Spleen (tissue), 11 donors: Measurements from ENCODE around the gene WHAMM. TPM values are rescaled to one million over a fixed set of nuclear protein-coding genes. Genes with fewer than 3 reads are reported as not detected.

Experiments
- DNase-seq: peaks from one replicate; pipeline ENCODE4 v3.0.0-alpha.2; 2020
- H3K27ac ChIP-seq, 8 donors: fragments of 200-600 bp; sonication (generic) in 7 of 8; 1 replicate in 4 of 8; 2 replicates in 4 of 8; pipeline versions ENCODE4 v1.5.0 to v1.8.0; 2016 to 2021; ENCODE audit warnings: inconsistent platforms in 4 of 8, mild to moderate bottlenecking in 4 of 8, moderate library complexity in 1 of 8
- H3K27me3 ChIP-seq, 7 donors: fragments of 200-600 bp; sonication (generic) in 6 of 7; replicated peaks in 1 of 7; 1 replicate in 4 of 7; 2 replicates in 3 of 7; pipeline versions ENCODE4 v1.5.0 to v1.8.0; 2016 to 2021; ENCODE audit warnings: inconsistent platforms in 3 of 7, mild to moderate bottlenecking in 1 of 7
- H3K36me3 ChIP-seq, 6 donors: fragments of 200-600 bp; sonication (generic) in 5 of 6; 1 replicate in 4 of 6; 2 replicates in 2 of 6; pipeline versions ENCODE4 v1.5.0 to v1.8.0; 2016 to 2021; ENCODE audit warnings: inconsistent platforms in 2 of 6
- H3K4me1 ChIP-seq, 6 donors: fragments of 200-600 bp; sonication (generic) in 5 of 6; 1 replicate in 3 of 6; 2 replicates in 3 of 6; pipeline versions ENCODE4 v1.5.0 to v1.8.0; 2016 to 2021; ENCODE audit warnings: inconsistent platforms in 3 of 6
- H3K4me3 ChIP-seq, 8 donors: fragments of 200-600 bp; sonication (generic) in 7 of 8; 1 replicate in 4 of 8; 2 replicates in 4 of 8; pipeline versions ENCODE4 v1.5.0 to v1.8.0; 2016 to 2021; ENCODE audit warnings: inconsistent platforms in 4 of 8, mild to moderate bottlenecking in 4 of 8, moderate library complexity in 2 of 8
- H3K9me3 ChIP-seq, 8 donors: fragments of 200-600 bp; sonication (generic) in 7 of 8; 1 replicate in 4 of 8; 2 replicates in 4 of 8; pipeline versions ENCODE4 v1.5.0 to v1.8.0; 2016 to 2021; ENCODE audit warnings: inconsistent platforms in 4 of 8
- CTCF ChIP-seq, 11 experiments: fragments of 200-600 bp in 7 of 11; fragments of 450-650 bp in 4 of 11; sonication (generic) in 4 of 11; IDR thresholded peaks in 8 of 11; conservative IDR thresholded peaks in 3 of 11; 1 replicate in 7 of 11; 2 replicates in 4 of 11; pipeline versions ENCODE4 v1.4.0 to v1.8.0; 2016 to 2021; ENCODE audit warnings: antibody characterized with exemption in 11 of 11, inconsistent platforms in 4 of 11, mild to moderate bottlenecking in 1 of 11
- POLR2A ChIP-seq, 3 donors: fragments of 450-650 bp; IDR thresholded peaks; one replicate each; pipeline ENCODE4 v1.5.1; 2017; ENCODE audit warnings: antibody characterized with exemption in 3 of 3, mild to moderate bottlenecking in 1 of 3
- POLR2AphosphoS5 ChIP-seq, 3 donors: sonication (generic); formaldehyde crosslinking; IDR thresholded peaks; one replicate each; pipeline ENCODE4 v1.5.1; 2017; ENCODE audit warnings: antibody characterized with exemption in 3 of 3
- WGBS, 5 donors: extraction: QIAGEN DNeasy Blood & Tissue Kit in 3 of 5; methylation state at CpG; one replicate each; pipeline versions ENCODE4 v1.1.5 to v1.1.7; 2013 to 2018; 5-methylcytosine and 5-hydroxymethylcytosine counted together
- intact Hi-C: fragments of 100-400 bp; cut with DNase I; formaldehyde crosslinking; loops from one replicate; pipeline ENCODE4 v1.15.0; 2023; ENCODE audit warnings: low total_unique reads
- polyA plus RNA-seq, 3 donors: library from polyadenylated mRNA; stranded (reverse); fragments of 200-250 nt; gene quantifications; one replicate each; pipeline ENCODE4 v1.2.1, GENCODE V29; 2013
- total RNA-seq, 7 donors: library from RNA; depleted of rRNA in 3 of 7; stranded (reverse); fragments of >200 nt in 3 of 7; fragmentation: NEBNext Ultra II Directional in 4 of 7; extraction: Animal tissue kit (Norgen Biotek cat#: 25700) in 4 of 7; gene quantifications; one replicate each; pipeline versions ENCODE4 v1.1.0 to v1.2.1, GENCODE V29; 2016 to 2021
- donor health status: healthy with polysubstance abuse.
- donor health status: DM: no; HTN: no; CAD: no; lungs with moderate emphysema.
- donor health status: DM: no; HTN: no; CAD: no.
- donor health status: Bipolar disorder and iron deficiency.
- donor health status: healthy.
- donor health status: DM: no; HTN: no; CAD: no.
- donor health status: DM: yes; HTN: yes; CAD: no.

Gene WHAMM
- total and polyA plus RNA-seq, 10 donors: 3.3 to 14.1 (median 11.9) TPM

- Histone ChIP-seq H3K9me3 (no peaks in the 10 kb centered on the region), H3K27me3 (no peaks in the 10 kb centered on the region), H3K27ac (no peak overlapping the region), H3K4me3 (no peak overlapping the region), H3K36me3 (peaks cover 0 to 10% (median 0%) of the 10 kb centered on the region in 6 donors), H3K4me1 (peaks cover 0 to 27% (median 5%) of the 10 kb centered on the region in 6 donors)
- no peak for DNase-seq
- intact Hi-C loops: no loop called here
- whole genome bisulfite sequencing, 5 donors: 67 to 87% (median 77%) methylated on average over 1 of the region's 1 CpG
- TF ChIP-seq CTCF (IDR thresholded peaks at IDR 0.05 in 8 of 11, conservative IDR thresholded peaks at IDR 0.05 in 3 of 11): no peak
- no peak for TF ChIP-seq POLR2AphosphoS5 (IDR thresholded peaks at IDR 0.05)
- TF ChIP-seq POLR2A (IDR thresholded peaks at IDR 0.05): no peak
These were observed 64.8 kb downstream of the WHAMM start for GRCh38 chr15:82874267-82874666.

GRCh38 chr15:82874961-82875360 lies 65.5 kb downstream of the WHAMM start:
- no peak overlapping the region for H3K27ac ChIP-seq
- TF ChIP-seq POLR2AphosphoS5 (IDR thresholded peaks at IDR 0.05): no peak
- TF ChIP-seq CTCF (IDR thresholded peaks at IDR 0.05 in 8 of 11, conservative IDR thresholded peaks at IDR 0.05 in 3 of 11): no peak
- DNase-seq: no peak
- no peak overlapping the region for H3K4me3 ChIP-seq
- 75 to 90% (median 83%) methylated on average over 9 to 10 of the region's 10 CpGs for WGBS, 5 donors
- peaks cover 0 to 26% (median 5%) of the 10 kb centered on the region in 6 donors for H3K4me1 ChIP-seq
- intact Hi-C loops: no loop called here
- no peaks in the 10 kb centered on the region for H3K27me3 ChIP-seq
- H3K9me3 ChIP-seq: no peaks in the 10 kb centered on the region
- peaks cover 0 to 10% (median 0%) of the 10 kb centered on the region in 6 donors for H3K36me3 ChIP-seq

- H3K9me3 ChIP-seq: no peaks in the 10 kb centered on the region
- DNase-seq: no peak
- peaks cover 0 to 21% (median 5%) of the 10 kb centered on the region in 6 donors for H3K4me1 ChIP-seq
- intact Hi-C loops: no loop called here
- no peaks in the 10 kb centered on the region for H3K27me3 ChIP-seq
- WGBS, 5 donors: 89 to 94% (median 92%) methylated on average over 7 of the region's 7 CpGs
- TF ChIP-seq CTCF (IDR thresholded peaks at IDR 0.05 in 8 of 11, conservative IDR thresholded peaks at IDR 0.05 in 3 of 11) (no peak), POLR2AphosphoS5 (IDR thresholded peaks at IDR 0.05) (no peak), POLR2A (IDR thresholded peaks at IDR 0.05) (no peak)
- H3K4me3 ChIP-seq: no peak overlapping the region
- H3K36me3 ChIP-seq: peaks cover 0 to 10% (median 0%) of the 10 kb centered on the region in 6 donors
- H3K27ac ChIP-seq: no peak overlapping the region
These were observed 66.1 kb downstream of the WHAMM start for GRCh38 chr15:82875411-82876003.

- intact Hi-C loops: no loop called here
- Histone ChIP-seq H3K9me3 (no peaks in the 10 kb centered on the region), H3K4me1 (no peaks in the 10 kb centered on the region), H3K27ac (no peak overlapping the region), H3K4me3 (no peak overlapping the region), H3K27me3 (no peaks in the 10 kb centered on the region), H3K36me3 (peaks cover 0 to 10% (median 0%) of the 10 kb centered on the region in 6 donors)
- no peak for DNase-seq
- no peak for TF ChIP-seq POLR2AphosphoS5 (IDR thresholded peaks at IDR 0.05)
- no peak for TF ChIP-seq CTCF (IDR thresholded peaks at IDR 0.05 in 8 of 11, conservative IDR thresholded peaks at IDR 0.05 in 3 of 11)
- no peak for TF ChIP-seq POLR2A (IDR thresholded peaks at IDR 0.05)
- 83 to 95% (median 84%) methylated on average over 2 of the region's 2 CpGs for WGBS, 5 donors
These were observed 68.4 kb downstream of the WHAMM start for GRCh38 chr15:82877825-82878224.
